ENCODE data around the gene OTOF. TPM values are rescaled to one million over a fixed set of nuclear protein-coding genes. Genes with fewer than 3 reads are reported as not detected.

OTOF gene
- polyA plus RNA-seq, 1 of the 3 experiments (the other 2 are of a cell fraction), result not detected

- no peak for TF ChIP-seq SMC3 (IDR thresholded peaks at IDR 0.05; ENCODE audit: low read depth, low read length)
- no peak for TF ChIP-seq REST (IDR thresholded peaks at IDR 0.05; ENCODE audit: low read depth, low read length)
Observed at GRCh38 chr2:26507932-26508331, 30.0 kb upstream of the OTOF start (continued).

DNA sequence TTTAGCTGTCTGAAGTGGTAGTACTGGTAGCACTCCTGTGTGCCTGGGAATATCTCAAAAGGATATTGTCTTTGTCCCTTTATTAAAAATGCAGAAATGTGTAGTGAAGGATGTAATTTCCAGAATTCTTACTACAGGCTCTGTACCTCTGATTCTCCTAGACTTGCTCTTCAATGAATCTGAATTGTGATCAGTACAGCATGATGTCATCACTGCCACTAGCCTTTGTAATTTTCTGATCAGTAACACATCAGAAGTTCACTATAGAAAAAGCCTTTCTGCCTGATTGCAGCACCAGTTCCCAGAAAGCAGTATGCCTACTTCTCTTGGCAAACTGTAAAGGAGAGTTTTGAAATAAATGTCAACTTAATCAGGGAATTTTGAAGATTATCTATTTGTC lies 29.2 kb upstream of the OTOF start:
- Histone ChIP-seq H3K4me3 (ENCODE audit: low read depth in 2 of 2, low read length in 1 of 2) (no peak overlapping the region), H3K27me3 (ENCODE audit: insufficient read depth) (peaks cover 29% of the 10 kb centered on the region), H3K27ac (ENCODE audit: low read depth in 2 of 2, low read length in 1 of 2) (no peak overlapping the region), H3K79me2 (ENCODE audit: insufficient read depth) (no peaks in the 10 kb centered on the region), H3K9me2 (no peaks in the 10 kb centered on the region), H4K20me1 (ENCODE audit: insufficient read depth) (no peaks in the 10 kb centered on the region), H3K36me3 (replicated peaks in 1 of 2; ENCODE audit: control insufficient read depth in 1 of 2, insufficient read depth in 2 of 2, low read length in 1 of 2) (no peaks in the 10 kb centered on the region), H3K4me2 (no peak overlapping the region), H3K4me1 (ENCODE audit: control insufficient read depth in 1 of 2, insufficient read depth in 2 of 2, low read depth in 1 of 2, low read length in 1 of 2) (no peaks in the 10 kb centered on the region), H2AFZ (ENCODE audit: low read depth) (no peak overlapping the region), H3F3A (replicated peaks; ENCODE audit: insufficient read depth) (no peaks in the 10 kb centered on the region), H3K9ac (no peak overlapping the region), H3K9me3 (no peaks in the 10 kb centered on the region)
- no peak for DNase-seq
- POLR2A ChIA-PET, result no interaction called here
- CTCF ChIA-PET, result interaction anchor here (1.3 to 2.4 kb wide), 2 partner anchors 49 to 71 kb away, joined by 4 to 7 read pairs; no protein-coding TSS in a partner anchor
- TF ChIP-seq JUND (IDR thresholded peaks at IDR 0.05), result no peak
- no peak for TF ChIP-seq NRF1 (IDR thresholded peaks at IDR 0.05; ENCODE audit: low read depth, low read length)
- TF ChIP-seq TAF1 (IDR thresholded peaks at IDR 0.05; ENCODE audit: borderline replicate concordance, low read depth, low read length), result no peak
- no peak for TF ChIP-seq RCOR1 (IDR thresholded peaks at IDR 0.05; ENCODE audit: low read length)
- no peak for TF ChIP-seq REST (IDR thresholded peaks at IDR 0.05; ENCODE audit: low read depth, low read length)
- no peak for TF ChIP-seq POLR2AphosphoS5 (IDR thresholded peaks at IDR 0.05; ENCODE audit: low read depth, low read length)
- no peak for TF ChIP-seq SMC3 (IDR thresholded peaks at IDR 0.05; ENCODE audit: low read depth, low read length)

GRCh38 chr2:26506279-26506678 lies 28.4 kb upstream of the OTOF start:
- DNase-seq, result no peak
- ChIA-PET CTCF (interaction anchor here (1.5 kb wide), 1 partner anchor 8 kb away, joined by 4 read pairs; no protein-coding TSS in a partner anchor), POLR2A (no interaction called here)
- 71% methylated on average over 4 of the region's 4 CpGs for WGBS (ENCODE audit: low lambda C conversion rate)
- Histone ChIP-seq H3F3A (replicated peaks; ENCODE audit: insufficient read depth) (no peaks in the 10 kb centered on the region), H3K27me3 (ENCODE audit: insufficient read depth) (peaks cover 32% of the 10 kb centered on the region), H3K4me2 (no peak overlapping the region), H3K79me2 (ENCODE audit: insufficient read depth) (no peaks in the 10 kb centered on the region), H3K4me1 (ENCODE audit: control insufficient read depth in 1 of 2, insufficient read depth in 2 of 2, low read depth in 1 of 2, low read length in 1 of 2) (no peaks in the 10 kb centered on the region), H3K36me3 (replicated peaks in 1 of 2; ENCODE audit: control insufficient read depth in 1 of 2, insufficient read depth in 2 of 2, low read length in 1 of 2) (no peaks in the 10 kb centered on the region), H3K9me2 (no peaks in the 10 kb centered on the region), H2AFZ (ENCODE audit: low read depth) (no peak overlapping the region), H3K4me3 (ENCODE audit: low read depth in 2 of 2, low read length in 1 of 2) (no peak overlapping the region), H3K27ac (ENCODE audit: low read depth in 2 of 2, low read length in 1 of 2) (no peak overlapping the region), H3K9me3 (no peaks in the 10 kb centered on the region), H3K9ac (no peak overlapping the region), H4K20me1 (ENCODE audit: insufficient read depth) (no peaks in the 10 kb centered on the region)
- TF ChIP-seq FOSL2 (IDR thresholded peaks at IDR 0.05; ENCODE audit: borderline replicate concordance, low read depth) (no peak), ELF1 (IDR thresholded peaks at IDR 0.05) (no peak), POLR2AphosphoS5 (IDR thresholded peaks at IDR 0.05; ENCODE audit: low read depth, low read length) (no peak)

Measured in SK-N-SH (cell line).